GM18505 (cell line): ENCODE data around the gene METTL1.
"Not testable (repeated sequence)": the region's sequence is repeated elsewhere in the genome, so short reads cannot be mapped to it uniquely, and the experiment has no call there.

ENCODE experiments used
- ATAC-seq: cut with Tn5 transposase; IDR thresholded peaks from one replicate; pipeline ENCODE4 v1.9.1; 2021; ENCODE audit not compliant: unreplicated experiment
- POLR2A ChIP-seq: IDR thresholded peaks from 4 replicates; pipeline ENCODE4 v1.6.1; 2011; ENCODE audit warnings: borderline replicate concordance; ENCODE audit not compliant: insufficient read depth, insufficient read length; ENCODE audit errors: extremely low read depth

Gene METTL1

DNA sequence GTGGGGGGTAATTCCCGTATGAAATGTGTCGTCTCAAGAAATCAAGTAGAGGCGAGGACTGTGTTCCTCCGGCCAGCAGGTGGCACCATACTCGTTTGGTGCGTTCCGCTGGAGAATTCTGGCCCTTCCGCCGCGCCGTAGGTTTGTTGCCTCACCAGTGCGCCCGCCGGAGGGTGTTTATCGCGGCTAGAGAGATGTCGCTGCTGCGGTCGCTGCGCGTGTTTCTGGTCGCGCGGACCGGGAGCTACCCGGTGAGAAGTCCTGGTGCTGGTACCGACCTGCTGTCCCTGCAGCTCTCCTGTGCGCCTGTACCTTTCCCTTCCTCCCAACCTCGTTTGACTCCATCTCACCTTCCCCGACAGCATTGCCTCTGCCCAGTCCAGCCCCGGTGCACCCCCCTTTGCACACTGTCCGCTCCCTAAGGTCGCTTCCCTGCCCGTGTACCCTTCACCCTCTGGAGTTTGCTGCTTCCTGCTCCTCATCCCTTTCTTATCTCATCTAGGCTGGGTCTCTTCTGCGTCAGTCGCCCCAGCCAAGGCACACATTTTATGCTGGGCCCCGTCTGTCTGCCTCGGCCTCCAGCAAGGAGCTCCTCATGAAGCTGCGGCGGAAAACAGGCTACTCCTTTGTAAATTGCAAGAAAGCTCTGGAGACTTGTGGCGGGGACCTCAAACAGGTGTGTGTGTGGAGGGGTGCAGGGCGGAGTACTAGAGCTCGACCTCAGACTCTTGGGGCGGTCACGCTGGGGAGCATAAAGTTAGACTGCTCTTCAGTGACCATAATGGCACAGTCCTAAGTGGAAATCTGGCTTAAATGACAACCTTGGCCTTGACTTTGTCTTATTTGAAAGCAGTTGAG, 10.9 kb upstream of the METTL1 start, which contains the start of gene TSFM:
TSS of gene TSFM (plus strand) at position 180 of the 858 bp plus-strand sequence. CDS start at position 195, 15 bp downstream.
- peak; percentile 90 for TF ChIP-seq POLR2A
- ATAC-seq: peak; percentile 88

GRCh38 chr12:57782243-57782607, 10.3 kb upstream of the METTL1 start:
- ATAC-seq: no peak
- TF ChIP-seq POLR2A: no peak

GRCh38 chr12:57781801-57782200, 9.9 kb upstream of the METTL1 start:
- no peak for TF ChIP-seq POLR2A
- no peak for ATAC-seq

DNA sequence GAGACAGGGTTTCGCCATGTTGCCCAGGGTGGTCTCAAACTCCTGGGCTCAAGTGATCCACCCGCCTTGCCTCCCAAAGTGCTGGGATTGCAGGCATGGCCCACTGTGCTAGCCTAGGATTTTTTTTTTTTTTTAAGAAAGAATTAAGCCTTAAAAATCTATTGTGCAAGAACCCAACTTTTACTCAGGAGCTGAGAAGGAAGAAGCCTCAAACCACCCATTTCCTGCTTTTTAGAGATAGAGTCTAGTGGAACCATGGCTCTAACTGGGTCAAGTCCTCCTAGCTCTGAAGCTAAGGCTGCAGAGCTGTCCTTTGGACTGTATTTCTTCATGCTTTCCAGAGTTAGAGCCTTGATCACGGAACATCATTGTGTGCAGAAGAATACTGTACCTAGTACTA, 9.3 kb upstream of the METTL1 start:
- no peak for ATAC-seq
- no peak for TF ChIP-seq POLR2A

DNA sequence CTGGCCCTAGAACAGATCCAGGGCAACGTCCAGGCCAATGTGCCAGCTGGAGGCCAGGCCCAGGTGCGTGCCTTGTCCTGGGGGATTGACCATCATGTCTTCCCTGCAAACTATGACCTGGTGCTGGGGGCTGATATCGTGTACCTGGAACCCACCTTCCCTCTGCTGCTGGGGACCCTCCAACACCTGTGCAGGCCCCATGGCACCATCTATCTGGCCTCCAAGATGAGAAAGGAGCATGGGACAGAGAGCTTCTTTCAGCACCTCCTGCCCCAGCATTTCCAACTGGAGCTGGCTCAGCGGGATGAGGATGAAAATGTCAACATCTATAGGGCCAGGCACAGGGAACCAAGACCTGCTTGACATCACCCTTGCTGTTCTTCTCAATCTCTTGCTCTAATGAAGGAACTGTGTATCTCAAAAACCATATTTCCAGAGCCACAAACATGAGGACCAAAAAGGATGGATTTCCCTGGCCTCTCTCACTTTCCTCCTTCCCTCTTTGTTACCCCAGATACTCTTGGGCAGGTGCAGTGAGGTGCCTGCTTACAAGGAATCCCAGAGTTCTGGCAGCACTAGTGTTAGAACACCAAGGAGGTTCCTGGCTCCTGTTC, 8.5 kb upstream of the METTL1 start:
- ATAC-seq: no peak

GRCh38 chr12:57779736-57780135, 7.8 kb upstream of the METTL1 start:
- ATAC-seq: no peak
- TF ChIP-seq POLR2A: no peak

More for the DNA sequence above, 8.5 kb upstream of the METTL1 start:
- no peak for TF ChIP-seq POLR2A

- ATAC-seq: no peak
- TF ChIP-seq POLR2A: no peak
These were observed 6.0 kb upstream of the METTL1 start for GRCh38 chr12:57777911-57778310.

DNA sequence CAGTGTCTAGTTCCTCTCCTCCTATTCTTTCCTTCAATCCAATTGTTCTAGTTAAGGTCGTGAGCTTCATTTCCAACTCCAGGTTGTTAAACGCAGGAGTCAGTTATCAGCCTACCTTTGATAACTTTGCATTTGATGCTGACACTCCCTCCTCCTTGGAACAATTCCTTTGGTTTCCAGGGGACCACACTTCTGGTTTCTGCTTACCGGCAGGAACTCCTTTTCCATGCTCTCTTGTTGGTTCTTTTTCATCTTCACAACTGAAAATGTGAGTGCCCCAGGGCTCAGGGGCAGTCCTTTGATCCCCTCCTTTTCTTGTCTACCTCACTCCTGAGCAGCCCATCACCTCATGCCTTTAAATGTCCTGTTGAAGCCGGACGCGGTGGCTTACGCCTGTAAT, 5.5 kb upstream of the METTL1 start:
- no peak for TF ChIP-seq POLR2A
- ATAC-seq: no peak

GRCh38 chr12:57776247-57776587, 4.3 kb upstream of the METTL1 start:
- ATAC-seq: no peak
- no peak for TF ChIP-seq POLR2A

GRCh38 chr12:57775563-57776246, 3.8 kb upstream of the METTL1 start:
- ATAC-seq: no peak
- TF ChIP-seq POLR2A: no peak

DNA sequence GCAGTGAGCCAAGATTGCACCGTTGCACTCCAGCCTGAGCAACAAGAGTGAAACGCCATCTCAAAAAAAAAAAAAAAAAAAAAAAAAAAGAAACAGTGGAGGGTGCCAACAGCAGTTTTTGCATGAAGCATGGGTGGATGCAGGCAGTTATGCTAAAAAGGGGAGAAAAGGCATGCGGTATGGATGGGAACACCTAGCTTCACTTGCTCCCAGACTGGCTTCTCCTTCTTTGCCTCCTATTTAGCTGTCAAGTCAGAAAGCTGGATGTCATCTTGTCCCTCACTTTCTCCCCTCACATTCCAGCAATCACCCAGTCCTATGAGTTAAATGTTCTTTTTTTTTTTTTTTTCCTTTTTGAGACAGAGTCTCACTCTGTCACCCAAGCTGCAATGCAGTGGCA, 3.1 kb upstream of the METTL1 start:
- no peak for ATAC-seq
- no peak for TF ChIP-seq POLR2A

GRCh38 chr12:57774634-57775033, 2.7 kb upstream of the METTL1 start:
- not testable (repeated sequence) for ATAC-seq

DNA sequence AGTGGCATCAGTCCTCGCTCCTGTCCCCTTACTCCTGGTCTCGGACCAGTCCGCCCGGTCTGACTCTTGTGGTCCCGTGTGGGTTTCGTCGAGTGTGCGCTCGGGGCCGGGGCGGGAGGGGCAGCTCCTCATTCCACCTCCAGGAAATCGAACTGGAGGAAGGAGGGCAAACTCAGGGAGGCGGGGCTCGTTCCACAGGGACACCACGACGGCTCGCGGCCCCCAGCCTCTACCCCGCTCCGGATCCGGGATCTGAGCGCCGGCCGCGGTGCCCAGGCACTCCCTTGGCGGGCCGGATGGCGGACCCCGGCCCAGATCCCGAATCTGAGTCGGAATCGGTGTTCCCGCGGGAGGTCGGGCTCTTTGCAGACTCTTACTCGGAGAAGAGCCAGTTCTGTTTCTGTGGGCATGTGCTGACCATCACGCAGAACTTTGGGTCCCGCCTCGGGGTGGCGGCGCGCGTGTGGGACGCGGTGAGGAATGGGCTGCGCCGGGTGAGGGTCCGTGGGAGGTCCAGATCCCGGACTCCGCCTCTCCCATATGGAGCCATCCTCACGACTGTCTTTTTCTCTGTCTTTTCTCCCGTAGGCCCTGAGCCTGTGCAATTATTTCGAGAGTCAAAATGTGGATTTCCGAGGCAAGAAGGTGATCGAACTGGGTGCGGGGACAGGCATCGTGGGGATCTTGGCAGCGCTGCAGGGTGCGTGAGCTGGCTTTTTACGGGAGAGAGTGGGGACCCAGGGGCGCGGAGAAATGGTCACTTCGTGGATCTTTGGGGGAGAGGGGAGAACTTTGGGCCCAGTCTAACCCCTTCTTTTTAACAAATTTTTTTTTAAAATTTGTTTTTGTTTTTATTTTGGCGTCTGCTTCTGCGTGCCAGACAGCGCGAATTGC, 771 bp upstream of the METTL1 start, which contains the start of gene EEF1AKMT3:
TSS of gene EEF1AKMT3 (plus strand) at position 186 of the 894 bp plus-strand sequence. CDS start at position 297, 111 bp downstream.
- no peak for ATAC-seq
- TF ChIP-seq POLR2A: no peak
